Measurements from ENCODE around the gene CTCFL.

Gene CTCFL

GRCh38 chr20:57528148-57528547 is 3.2 kb upstream of the CTCFL start:
- DNase-seq (ENCODE audit: low read depth), result no peak
- TF ChIP-seq CTCF (conservative IDR thresholded peaks at IDR 0.05; ENCODE audit: control insufficient read depth, insufficient read depth, low read depth, low read length), result no peak
- H3K4me3 ChIP-seq (ENCODE audit: control insufficient read depth, low read depth, low read length), result no peak overlapping the region

GRCh38 chr20:57527728-57528127 is 2.8 kb upstream of the CTCFL start:
- H3K4me3 ChIP-seq (ENCODE audit: control insufficient read depth, low read depth, low read length), result no peak overlapping the region
- TF ChIP-seq CTCF (conservative IDR thresholded peaks at IDR 0.05; ENCODE audit: control insufficient read depth, insufficient read depth, low read depth, low read length), result no peak
- no peak for DNase-seq (ENCODE audit: low read depth)

GRCh38 chr20:57526885-57527460 is 2.0 kb upstream of the CTCFL start:
- no peak for TF ChIP-seq CTCF (conservative IDR thresholded peaks at IDR 0.05; ENCODE audit: control insufficient read depth, insufficient read depth, low read depth, low read length)
- no peak overlapping the region for H3K4me3 ChIP-seq (ENCODE audit: control insufficient read depth, low read depth, low read length)
- DNase-seq (ENCODE audit: low read depth), result no peak

GRCh38 chr20:57526087-57526884 is 1.3 kb upstream of the CTCFL start:
- TF ChIP-seq CTCF (conservative IDR thresholded peaks at IDR 0.05; ENCODE audit: control insufficient read depth, insufficient read depth, low read depth, low read length), result no peak
- no peak for DNase-seq (ENCODE audit: low read depth)
- no peak overlapping the region for H3K4me3 ChIP-seq (ENCODE audit: control insufficient read depth, low read depth, low read length)

- no peak for TF ChIP-seq CTCF (conservative IDR thresholded peaks at IDR 0.05; ENCODE audit: control insufficient read depth, insufficient read depth, low read depth, low read length)
- DNase-seq (ENCODE audit: low read depth), result no peak
Observed at GRCh38 chr20:57525328-57526086, 567 bp upstream of the CTCFL start.

GRCh38 chr20:57523782-57524181 is 1.2 kb downstream of the CTCFL start:
- TF ChIP-seq CTCF (conservative IDR thresholded peaks at IDR 0.05; ENCODE audit: control insufficient read depth, insufficient read depth, low read depth, low read length), result no peak
- DNase-seq (ENCODE audit: low read depth), result no peak

More at GRCh38 chr20:57525328-57526086, 567 bp upstream of the CTCFL start:
- H3K4me3 ChIP-seq (ENCODE audit: control insufficient read depth, low read depth, low read length), result no peak overlapping the region

More at GRCh38 chr20:57523782-57524181, 1.2 kb downstream of the CTCFL start:
- no peak overlapping the region for H3K4me3 ChIP-seq (ENCODE audit: control insufficient read depth, low read depth, low read length)
